ENCODE data around the gene ALOX12. TPM values are rescaled to one million over a fixed set of nuclear protein-coding genes. Genes with fewer than 3 reads are reported as not detected.

ALOX12 gene
- total RNA-seq, 1 experiment from 2014 or later = not detected

DNA sequence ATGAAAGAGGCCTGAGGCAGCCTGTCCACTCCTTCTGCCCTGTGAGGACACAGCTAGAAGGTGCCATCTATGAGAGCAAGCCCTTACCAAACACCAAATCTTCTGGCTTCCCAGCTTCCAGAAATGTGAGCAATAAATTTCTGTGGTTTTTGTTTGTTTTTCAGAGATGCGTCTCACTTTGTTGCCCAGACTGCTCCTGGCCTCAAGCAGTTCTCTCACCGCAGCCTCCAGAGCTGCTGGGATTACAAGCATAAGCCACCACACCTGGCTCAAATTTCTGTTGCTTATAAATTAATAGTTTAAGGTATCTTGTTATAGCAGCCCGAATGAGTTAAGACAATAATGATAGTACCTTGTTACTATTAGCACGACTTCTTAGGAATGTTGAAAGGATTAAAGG is 60.5 kb downstream of the ALOX12 start:
- H3K9me3 Mint-ChIP-seq (ENCODE audit: unreplicated experiment) = no peaks in the 10 kb centered on the region
- no peaks in the 10 kb centered on the region for H3K36me3 Mint-ChIP-seq (ENCODE audit: insufficient read depth, unreplicated experiment)
- TF ChIP-seq, protein P1, sequence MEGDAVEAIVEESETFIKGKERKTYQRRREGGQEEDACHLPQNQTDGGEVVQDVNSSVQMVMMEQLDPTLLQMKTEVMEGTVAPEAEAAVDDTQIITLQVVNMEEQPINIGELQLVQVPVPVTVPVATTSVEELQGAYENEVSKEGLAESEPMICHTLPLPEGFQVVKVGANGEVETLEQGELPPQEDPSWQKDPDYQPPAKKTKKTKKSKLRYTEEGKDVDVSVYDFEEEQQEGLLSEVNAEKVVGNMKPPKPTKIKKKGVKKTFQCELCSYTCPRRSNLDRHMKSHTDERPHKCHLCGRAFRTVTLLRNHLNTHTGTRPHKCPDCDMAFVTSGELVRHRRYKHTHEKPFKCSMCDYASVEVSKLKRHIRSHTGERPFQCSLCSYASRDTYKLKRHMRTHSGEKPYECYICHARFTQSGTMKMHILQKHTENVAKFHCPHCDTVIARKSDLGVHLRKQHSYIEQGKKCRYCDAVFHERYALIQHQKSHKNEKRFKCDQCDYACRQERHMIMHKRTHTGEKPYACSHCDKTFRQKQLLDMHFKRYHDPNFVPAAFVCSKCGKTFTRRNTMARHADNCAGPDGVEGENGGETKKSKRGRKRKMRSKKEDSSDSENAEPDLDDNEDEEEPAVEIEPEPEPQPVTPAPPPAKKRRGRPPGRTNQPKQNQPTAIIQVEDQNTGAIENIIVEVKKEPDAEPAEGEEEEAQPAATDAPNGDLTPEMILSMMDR (IDR thresholded peaks at IDR 0.05; ENCODE audit: unreplicated experiment) = no peak
- POLR2A ChIA-PET = interaction anchor here (0.6 to 0.8 kb wide), 2 partner anchors 69 to 164 kb away, joined by 3 to 4 read pairs; no protein-coding TSS in a partner anchor
- peaks cover 18% of the 10 kb centered on the region for H3K4me1 Mint-ChIP-seq (ENCODE audit: insufficient read depth, unreplicated experiment)
- no peak overlapping the region for H3K27ac Mint-ChIP-seq (ENCODE audit: low read depth, unreplicated experiment)
- CTCF ChIA-PET = interaction anchor here (0.6 to 6.4 kb wide), 4 partner anchors 10 to 139 kb away, joined by 3 to 113 read pairs (median 6); no protein-coding TSS in a partner anchor
- H3K27me3 Mint-ChIP-seq (ENCODE audit: insufficient read depth, unreplicated experiment) = no peaks in the 10 kb centered on the region
- no peak overlapping the region for H3K4me3 Mint-ChIP-seq (ENCODE audit: unreplicated experiment)
- no TSS peak for BruUV-seq (replicated peaks)
- intact Hi-C loops (cut with micrococcal nuclease) = no loop called here
- peak; percentile 54 for DNase-seq (ENCODE audit: unreplicated experiment)

DNA sequence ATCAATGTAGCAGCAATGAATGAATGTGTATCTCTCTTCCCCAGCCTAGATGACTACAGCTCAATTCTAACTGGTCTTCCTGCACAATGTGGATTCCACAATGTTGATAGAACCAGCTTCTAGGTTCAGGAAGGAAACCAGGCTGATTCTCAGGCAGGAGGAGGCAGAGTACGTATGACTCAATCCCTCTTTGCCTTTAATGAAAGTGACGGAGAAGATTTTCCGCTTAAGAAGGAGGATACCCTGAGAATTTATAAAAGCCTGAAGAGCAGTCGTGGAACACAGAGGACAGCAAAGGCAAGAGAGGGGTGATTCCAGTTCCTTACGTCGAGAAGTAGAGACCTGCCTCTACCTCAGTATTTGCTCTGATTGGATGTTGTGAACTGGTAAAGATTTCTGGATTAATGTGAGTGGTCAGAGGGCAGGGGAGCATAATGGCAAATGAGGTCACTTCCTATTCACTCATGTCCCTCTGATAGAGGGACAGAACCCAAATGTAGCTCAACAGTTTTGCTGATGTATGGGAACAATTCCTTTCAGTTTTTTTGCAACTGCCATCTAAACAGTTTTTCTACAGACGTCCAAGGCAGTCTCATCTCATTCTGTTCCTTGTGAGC is 63.1 kb downstream of the ALOX12 start:
- H3K27me3 Mint-ChIP-seq (ENCODE audit: insufficient read depth, unreplicated experiment) = no peaks in the 10 kb centered on the region
- no peaks in the 10 kb centered on the region for H3K36me3 Mint-ChIP-seq (ENCODE audit: insufficient read depth, unreplicated experiment)
- DNase-seq (ENCODE audit: unreplicated experiment) = peak; percentile 32
- CTCF ChIA-PET = interaction anchor here (0.6 to 2.6 kb wide), 4 partner anchors 13 to 77 kb away, joined by 3 to 22 read pairs (median 8); no protein-coding TSS in a partner anchor
- no peaks in the 10 kb centered on the region for H3K9me3 Mint-ChIP-seq (ENCODE audit: unreplicated experiment)
- intact Hi-C loops (cut with micrococcal nuclease) = no loop called here
- BruUV-seq (replicated peaks) = no TSS peak
- peak overlapping the region; percentile 25 for H3K27ac Mint-ChIP-seq (ENCODE audit: low read depth, unreplicated experiment)
- no peak overlapping the region for H3K4me3 Mint-ChIP-seq (ENCODE audit: unreplicated experiment)
- TF ChIP-seq, protein P1 (IDR thresholded peaks at IDR 0.05; ENCODE audit: unreplicated experiment) = no peak
- POLR2A ChIA-PET = no interaction called here
- peaks cover 25% of the 10 kb centered on the region for H3K4me1 Mint-ChIP-seq (ENCODE audit: insufficient read depth, unreplicated experiment)

Other genes with a start within 250 kb of the ALOX12 start
- not detected in 2 replicates for gene XAF1, start 240.0 kb upstream of the ALOX12 start, total RNA-seq (2022)
- gene FBXO39, start 219.8 kb upstream of the ALOX12 start, total RNA-seq (2022) = 1.4 and 1.7 TPM in 2 replicates
- gene TEKT1, start 164.3 kb upstream of the ALOX12 start, total RNA-seq (2022) = 0.27 TPM in 1 of 2 replicates, not detected in the other
- gene RNASEK, start 16.6 kb downstream of the ALOX12 start, total RNA-seq (2022) = 155 and 209 TPM in 2 replicates
- not detected in 2 replicates for gene BCL6B, start 27.0 kb downstream of the ALOX12 start, total RNA-seq (2022)
- 7.5 and 11.1 TPM in 2 replicates for gene SLC16A13, start 40.0 kb downstream of the ALOX12 start, total RNA-seq (2022)
- gene SLC16A11, start 48.0 kb downstream of the ALOX12 start, total RNA-seq (2022) = not detected in 2 replicates
- gene CLEC10A, start 84.2 kb downstream of the ALOX12 start, total RNA-seq (2022) = not detected in 2 replicates
- gene ASGR2, start 118.8 kb downstream of the ALOX12 start, total RNA-seq (2022) = not detected in 2 replicates
- gene ASGR1, start 183.3 kb downstream of the ALOX12 start, total RNA-seq (2022) = 0.37 and 0.59 TPM in 2 replicates
- 7.6 TPM in 2 replicates for gene DLG4, start 223.8 kb downstream of the ALOX12 start, total RNA-seq (2022)
- gene ACADVL, start 223.9 kb downstream of the ALOX12 start, total RNA-seq (2022) = 387 and 413 TPM in 2 replicates
- gene DVL2, start 238.5 kb downstream of the ALOX12 start, total RNA-seq (2022) = 34.9 and 37.4 TPM in 2 replicates
- 41.8 and 47.1 TPM in 2 replicates for gene PHF23, start 243.4 kb downstream of the ALOX12 start, total RNA-seq (2022)
- 226 and 294 TPM in 2 replicates for gene GABARAP, start 246.4 kb downstream of the ALOX12 start, total RNA-seq (2022)